AG09309 (cell line): Measurements from ENCODE around the gene IER5L.

Source experiments
- DNase-seq: peaks from one replicate; pipeline ENCODE4 v3.0.0-alpha.2; 2010; ENCODE audit warnings: low read depth
- H3K4me3 ChIP-seq: 2 replicates; pipeline ENCODE4 v1.5.1; 2011; ENCODE audit warnings: mild to moderate bottlenecking, low read depth, low read length, moderate library complexity; ENCODE audit not compliant: control insufficient read depth
- CTCF ChIP-seq: IDR thresholded peaks from 2 replicates; pipeline ENCODE4 v1.5.1; 2011; ENCODE audit warnings: mild to moderate bottlenecking, low read depth, low read length, inconsistent platforms; ENCODE audit not compliant: insufficient read depth, control insufficient read depth; ENCODE audit errors: missing control alignments

Gene IER5L

GRCh38 chr9:129204840-129205239 is 26.8 kb upstream of the IER5L start:
- no peak for TF ChIP-seq CTCF
- H3K4me3 ChIP-seq = no peak overlapping the region

GRCh38 chr9:129203556-129203909 is 25.5 kb upstream of the IER5L start:
- no peak for DNase-seq
- H3K4me3 ChIP-seq = peak overlapping the region; percentile 41
- no peak for TF ChIP-seq CTCF

More at GRCh38 chr9:129204840-129205239, 26.8 kb upstream of the IER5L start:
- no peak for DNase-seq

GRCh38 chr9:129202613-129203555 is 24.8 kb upstream of the IER5L start:
- no peak for DNase-seq
- TF ChIP-seq CTCF = no peak
- H3K4me3 ChIP-seq = peak overlapping the region; percentile 41

GRCh38 chr9:129201866-129202265 is 23.8 kb upstream of the IER5L start:
- no peak overlapping the region for H3K4me3 ChIP-seq
- no peak for DNase-seq
- no peak for TF ChIP-seq CTCF

GRCh38 chr9:129201289-129201688 is 23.2 kb upstream of the IER5L start:
- no peak for TF ChIP-seq CTCF
- no peak for DNase-seq
- no peak overlapping the region for H3K4me3 ChIP-seq

- no peak overlapping the region for H3K4me3 ChIP-seq
- TF ChIP-seq CTCF = no peak
- no peak for DNase-seq
These were observed 22.2 kb upstream of the IER5L start for GRCh38 chr9:129200255-129200654.

GRCh38 chr9:129199044-129199435 is 21.0 kb upstream of the IER5L start:
- H3K4me3 ChIP-seq = no peak overlapping the region
- no peak for DNase-seq
- no peak for TF ChIP-seq CTCF
